Thoracic aorta (tissue), 2 donors: ENCODE results near the gene SPSB4. TPM values are rescaled to one million over a fixed set of nuclear protein-coding genes. Genes with fewer than 3 reads are reported as not detected.

ENCODE experiments used
- ATAC-seq: fragments of 150-250 bp; one replicate; pipeline ENCODE4 v1.8.0; 2017; ENCODE audit warnings: low read depth; ENCODE audit not compliant: insufficient number of reproducible peaks, low FRiP score
- DNase-seq: peaks from one replicate; pipeline ENCODE4 v3.0.0-alpha.2; 2020; ENCODE audit warnings: low spot score
- H3K27ac ChIP-seq, 2 donors: fragments of 200-600 bp; sonication (generic); 1 replicate in 1 of 2; 2 replicates in 1 of 2; pipeline ENCODE4 v1.5.1; 2016; ENCODE audit warnings: mild to moderate bottlenecking in 2 of 2, moderate library complexity in 2 of 2
- H3K27me3 ChIP-seq: fragments of 200-600 bp; sonication (generic); replicated peaks from 2 replicates; pipeline ENCODE4 v1.6.0; 2016; ENCODE audit warnings: mild to moderate bottlenecking; ENCODE audit not compliant: insufficient read depth
- H3K36me3 ChIP-seq: fragments of 200-600 bp; sonication (generic); one replicate; pipeline ENCODE4 v1.5.1; 2016
- H3K4me1 ChIP-seq, 2 donors: fragments of 200-600 bp; sonication (generic); 1 replicate in 1 of 2; 2 replicates in 1 of 2; pipeline versions ENCODE4 v1.5.1 to v1.6.0; 2016; ENCODE audit warnings: low read depth in 2 of 2, mild to moderate bottlenecking in 1 of 2; ENCODE audit not compliant: control insufficient read depth in 1 of 2
- H3K4me3 ChIP-seq: fragments of 200-600 bp; sonication (generic); 2 replicates; pipeline ENCODE4 v1.5.1; 2016; ENCODE audit warnings: mild to moderate bottlenecking
- H3K9me3 ChIP-seq: fragments of 200-600 bp; sonication (generic); 2 replicates; pipeline ENCODE4 v1.5.1; 2016
- total RNA-seq, 2 donors: library from RNA; depleted of rRNA; stranded (reverse); fragments of >200 nt; gene quantifications; one replicate each; pipeline versions ENCODE4 v1.1.0 to v1.2.3, GENCODE V29; 2016
- TF ChIP-seq, protein P1 (sequence below): fragments of 200-600 bp; sonication (generic); IDR thresholded peaks from one replicate; pipeline ENCODE4 v1.5.1; 2019; ENCODE audit warnings: antibody characterized with exemption

The SPSB4 gene
- total RNA-seq, 2 donors from 2014 or later = 0.41 to 1.1 TPM

DNA sequence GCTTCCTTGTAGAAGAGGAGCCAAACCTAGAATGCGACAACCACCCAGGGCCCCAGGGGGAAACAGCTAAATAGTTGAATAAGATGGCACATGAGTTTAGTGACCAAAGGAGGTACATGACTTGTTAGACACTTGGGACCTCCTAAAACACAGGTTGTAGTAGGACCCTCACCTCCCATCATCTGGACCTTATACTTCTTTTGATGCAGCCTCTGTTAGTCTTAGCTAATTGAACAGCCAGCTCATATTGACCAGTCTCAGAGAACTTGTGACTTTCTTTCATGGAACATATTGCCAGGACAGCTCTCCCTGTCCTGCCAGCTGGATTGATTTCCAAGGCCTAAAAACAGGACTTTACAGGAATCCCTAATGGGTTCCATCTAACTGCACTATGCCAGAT, 45.0 kb downstream of the SPSB4 start:
- H3K4me1 ChIP-seq = peaks cover 11 to 34% of the 10 kb centered on the region in 2 donors
- DNase-seq = no peak
- no peaks in the 10 kb centered on the region for H3K36me3 ChIP-seq
- no peaks in the 10 kb centered on the region for H3K9me3 ChIP-seq
- no peak overlapping the region for H3K27ac ChIP-seq
- TF ChIP-seq, protein P1, sequence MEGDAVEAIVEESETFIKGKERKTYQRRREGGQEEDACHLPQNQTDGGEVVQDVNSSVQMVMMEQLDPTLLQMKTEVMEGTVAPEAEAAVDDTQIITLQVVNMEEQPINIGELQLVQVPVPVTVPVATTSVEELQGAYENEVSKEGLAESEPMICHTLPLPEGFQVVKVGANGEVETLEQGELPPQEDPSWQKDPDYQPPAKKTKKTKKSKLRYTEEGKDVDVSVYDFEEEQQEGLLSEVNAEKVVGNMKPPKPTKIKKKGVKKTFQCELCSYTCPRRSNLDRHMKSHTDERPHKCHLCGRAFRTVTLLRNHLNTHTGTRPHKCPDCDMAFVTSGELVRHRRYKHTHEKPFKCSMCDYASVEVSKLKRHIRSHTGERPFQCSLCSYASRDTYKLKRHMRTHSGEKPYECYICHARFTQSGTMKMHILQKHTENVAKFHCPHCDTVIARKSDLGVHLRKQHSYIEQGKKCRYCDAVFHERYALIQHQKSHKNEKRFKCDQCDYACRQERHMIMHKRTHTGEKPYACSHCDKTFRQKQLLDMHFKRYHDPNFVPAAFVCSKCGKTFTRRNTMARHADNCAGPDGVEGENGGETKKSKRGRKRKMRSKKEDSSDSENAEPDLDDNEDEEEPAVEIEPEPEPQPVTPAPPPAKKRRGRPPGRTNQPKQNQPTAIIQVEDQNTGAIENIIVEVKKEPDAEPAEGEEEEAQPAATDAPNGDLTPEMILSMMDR = no peak
- no peaks in the 10 kb centered on the region for H3K27me3 ChIP-seq
- no peak for ATAC-seq
- H3K4me3 ChIP-seq = no peak overlapping the region

DNA sequence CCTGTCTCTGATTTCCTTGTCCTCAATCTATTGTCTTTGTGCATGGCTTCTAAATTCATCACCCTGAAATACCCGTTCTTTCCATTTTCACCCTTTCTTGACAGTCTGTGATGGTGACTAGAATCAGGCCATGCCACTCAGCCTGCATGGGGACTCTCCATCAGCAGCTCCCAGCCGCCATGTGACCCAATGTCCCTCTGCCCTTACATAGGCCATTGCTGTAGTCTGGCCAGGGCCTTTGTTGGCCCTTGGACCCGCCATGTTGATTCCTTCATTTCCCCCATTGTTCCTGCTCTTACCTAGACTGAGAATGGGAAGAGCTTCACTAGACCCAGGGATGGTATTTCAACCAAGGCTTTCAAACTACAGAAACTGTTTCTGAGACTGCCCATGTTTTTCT, 45.8 kb downstream of the SPSB4 start:
- no peaks in the 10 kb centered on the region for H3K36me3 ChIP-seq
- no peak for DNase-seq
- no peak for ATAC-seq
- H3K27ac ChIP-seq = no peak overlapping the region
- no peaks in the 10 kb centered on the region for H3K27me3 ChIP-seq
- H3K9me3 ChIP-seq = no peaks in the 10 kb centered on the region
- TF ChIP-seq, protein P1 = no peak
- peaks cover 11 to 34% of the 10 kb centered on the region in 2 donors for H3K4me1 ChIP-seq
- H3K4me3 ChIP-seq = no peak overlapping the region

DNA sequence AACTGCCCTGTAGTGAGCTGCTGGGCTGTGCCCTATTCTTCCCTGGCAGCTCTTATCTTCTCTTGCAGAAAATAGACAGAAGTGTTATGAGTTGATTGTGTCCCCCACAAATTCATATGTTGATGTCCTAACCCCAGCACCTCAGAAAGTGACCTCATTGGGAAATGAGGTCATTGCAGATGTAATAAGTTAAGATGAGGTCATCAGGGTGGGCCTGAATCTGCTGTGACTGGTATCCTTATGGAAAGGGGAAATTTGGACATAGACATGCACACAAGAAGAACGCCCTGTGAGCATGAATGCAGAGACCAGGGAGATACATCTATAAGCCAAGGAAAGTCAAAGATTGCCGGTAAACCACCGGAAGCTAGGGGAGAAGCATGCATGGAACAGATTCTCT, 49.0 kb downstream of the SPSB4 start:
- peaks cover 3 to 11% of the 10 kb centered on the region in 2 donors for H3K4me1 ChIP-seq
- no peak overlapping the region for H3K27ac ChIP-seq
- DNase-seq (no peak), ATAC-seq (no peak)
- no peak overlapping the region for H3K4me3 ChIP-seq
- no peaks in the 10 kb centered on the region for H3K27me3 ChIP-seq
- TF ChIP-seq, protein P1 = no peak
- no peaks in the 10 kb centered on the region for H3K36me3 ChIP-seq
- no peaks in the 10 kb centered on the region for H3K9me3 ChIP-seq

DNA sequence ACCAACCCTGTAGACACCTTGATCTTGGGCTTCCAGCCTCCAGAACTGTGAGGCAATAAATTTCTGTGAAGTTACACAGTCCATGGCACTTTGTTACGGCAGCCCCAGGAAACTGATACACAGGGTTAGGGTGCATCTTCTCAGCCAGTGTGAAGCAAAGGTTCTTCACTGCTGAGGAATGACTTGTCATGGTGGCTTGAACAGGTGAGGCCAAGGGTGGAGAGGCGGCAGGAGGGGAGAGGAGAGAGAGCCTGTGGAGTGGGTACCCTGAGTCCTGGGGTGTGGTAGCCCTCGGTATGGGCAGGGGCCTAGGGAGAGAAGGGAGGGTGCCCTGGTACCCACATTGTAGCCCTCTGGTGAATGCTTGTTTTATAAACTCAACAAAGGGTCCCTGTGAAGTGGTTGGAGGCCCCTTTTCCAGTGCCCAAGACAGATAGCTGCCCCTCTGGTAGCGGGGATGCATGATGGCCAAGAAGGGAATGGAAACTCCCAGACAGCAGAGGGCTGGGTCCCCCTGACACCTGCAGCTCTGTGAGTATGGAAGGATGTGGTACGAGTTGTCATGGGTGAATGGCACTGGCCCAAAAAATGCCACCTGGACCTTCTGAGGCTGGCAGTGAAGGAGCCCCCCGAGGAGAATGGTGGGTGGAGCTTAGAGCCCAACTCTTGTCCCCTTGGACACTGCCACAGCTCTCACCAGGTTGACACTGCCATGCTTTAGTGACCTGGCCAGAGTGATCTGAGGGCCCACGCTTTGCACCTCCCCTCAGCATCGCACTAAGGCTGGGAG, 49.6 kb downstream of the SPSB4 start:
- Histone ChIP-seq H3K27ac (no peak overlapping the region), H3K27me3 (no peaks in the 10 kb centered on the region), H3K9me3 (no peaks in the 10 kb centered on the region), H3K4me3 (no peak overlapping the region), H3K36me3 (no peaks in the 10 kb centered on the region), H3K4me1 (peaks cover 0 to 5% of the 10 kb centered on the region in 2 donors)
- no peak for ATAC-seq
- DNase-seq = no peak
- TF ChIP-seq, protein P1 = no peak

DNA sequence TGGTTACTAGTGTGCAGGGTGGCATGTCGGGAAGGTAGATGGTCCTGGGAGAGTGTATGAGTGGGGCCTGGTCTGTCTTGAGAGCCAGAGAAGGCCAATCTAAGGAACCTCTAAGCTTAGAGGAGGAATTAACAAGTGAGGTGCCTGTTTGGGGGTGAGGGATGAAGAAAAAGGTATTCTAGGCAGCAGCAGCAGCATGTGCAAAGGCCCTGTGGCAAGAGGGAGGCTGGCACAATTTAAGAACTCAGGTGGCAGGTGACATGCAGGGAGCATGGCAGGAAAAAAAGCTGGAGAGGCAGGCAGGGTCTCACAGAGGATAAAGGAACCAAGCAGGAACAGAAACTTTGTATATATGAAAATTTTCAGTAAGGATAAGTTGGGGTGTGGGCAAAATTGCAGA, 51.2 kb downstream of the SPSB4 start:
- Histone ChIP-seq H3K4me1 (no peaks in the 10 kb centered on the region), H3K36me3 (no peaks in the 10 kb centered on the region), H3K27ac (no peak overlapping the region), H3K4me3 (no peak overlapping the region), H3K27me3 (no peaks in the 10 kb centered on the region), H3K9me3 (no peaks in the 10 kb centered on the region)
- no peak for ATAC-seq
- TF ChIP-seq, protein P1 = no peak
- no peak for DNase-seq
